GM19035 (cell line): ENCODE data around the gene LRP1.

Experiments used
- ATAC-seq: cut with Tn5 transposase; IDR thresholded peaks from one replicate; pipeline ENCODE4 v1.9.1; 2021; ENCODE audit not compliant: unreplicated experiment

The LRP1 gene

DNA sequence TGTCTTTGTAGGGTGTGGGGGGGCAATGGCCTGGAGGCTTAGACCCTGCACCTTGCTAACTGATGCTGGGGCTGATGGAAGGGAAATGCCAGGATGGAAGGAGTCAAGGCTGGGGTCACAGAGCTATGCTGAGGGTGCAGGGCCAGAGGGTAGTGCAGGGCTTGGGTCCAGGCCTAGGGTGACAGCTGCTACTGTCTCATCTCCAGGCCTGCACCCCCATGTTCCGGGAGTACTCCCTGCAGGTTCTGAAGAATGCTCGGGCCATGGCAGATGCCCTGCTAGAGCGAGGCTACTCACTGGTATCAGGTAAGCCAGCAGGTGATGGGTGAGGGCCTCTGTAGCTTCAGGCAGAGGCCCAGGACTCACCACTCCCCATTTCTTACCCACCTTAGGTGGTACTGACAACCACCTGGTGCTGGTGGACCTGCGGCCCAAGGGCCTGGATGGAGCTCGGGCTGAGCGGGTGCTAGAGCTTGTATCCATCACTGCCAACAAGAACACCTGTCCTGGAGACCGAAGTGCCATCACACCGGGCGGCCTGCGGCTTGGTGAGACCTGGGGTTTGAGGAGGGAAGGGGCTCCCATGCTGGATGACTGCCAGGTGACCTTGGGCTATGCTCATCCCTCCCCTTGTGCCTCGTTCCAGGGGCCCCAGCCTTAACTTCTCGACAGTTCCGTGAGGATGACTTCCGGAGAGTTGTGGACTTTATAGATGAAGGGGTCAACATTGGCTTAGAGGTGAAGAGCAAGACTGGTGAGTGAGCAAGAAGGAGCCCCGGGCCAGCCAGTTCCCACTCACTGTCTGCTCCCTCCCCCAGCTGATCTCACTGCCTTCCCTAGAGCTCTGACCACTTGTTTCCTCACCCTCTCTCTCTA, 105.3 kb downstream of the LRP1 start:
- no peak for ATAC-seq

DNA sequence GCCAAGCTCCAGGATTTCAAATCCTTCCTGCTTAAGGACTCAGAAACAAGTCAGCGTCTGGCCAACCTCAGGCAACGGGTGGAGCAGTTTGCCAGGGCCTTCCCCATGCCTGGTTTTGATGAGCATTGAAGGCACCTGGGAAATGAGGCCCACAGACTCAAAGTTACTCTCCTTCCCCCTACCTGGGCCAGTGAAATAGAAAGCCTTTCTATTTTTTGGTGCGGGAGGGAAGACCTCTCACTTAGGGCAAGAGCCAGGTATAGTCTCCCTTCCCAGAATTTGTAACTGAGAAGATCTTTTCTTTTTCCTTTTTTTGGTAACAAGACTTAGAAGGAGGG, 105.9 kb downstream of the LRP1 start:
- no peak for ATAC-seq

DNA sequence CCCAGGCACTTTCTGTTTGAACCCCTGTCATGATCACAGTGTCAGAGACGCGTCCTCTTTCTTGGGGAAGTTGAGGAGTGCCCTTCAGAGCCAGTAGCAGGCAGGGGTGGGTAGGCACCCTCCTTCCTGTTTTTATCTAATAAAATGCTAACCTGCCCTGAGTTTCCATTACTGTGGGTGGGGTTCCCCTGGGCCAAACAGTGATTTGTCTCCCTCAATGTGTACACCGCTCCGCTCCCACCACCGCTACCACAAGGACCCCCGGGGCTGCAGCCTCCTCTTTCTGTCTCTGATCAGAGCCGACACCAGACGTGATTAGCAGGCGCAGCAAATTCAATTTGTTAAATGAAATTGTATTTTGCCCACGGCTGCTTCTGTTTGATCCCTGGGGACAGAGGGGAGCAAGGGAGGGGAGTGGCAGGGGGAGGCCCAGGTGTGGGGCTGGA, 106.3 kb downstream of the LRP1 start:
- ATAC-seq = no peak

DNA sequence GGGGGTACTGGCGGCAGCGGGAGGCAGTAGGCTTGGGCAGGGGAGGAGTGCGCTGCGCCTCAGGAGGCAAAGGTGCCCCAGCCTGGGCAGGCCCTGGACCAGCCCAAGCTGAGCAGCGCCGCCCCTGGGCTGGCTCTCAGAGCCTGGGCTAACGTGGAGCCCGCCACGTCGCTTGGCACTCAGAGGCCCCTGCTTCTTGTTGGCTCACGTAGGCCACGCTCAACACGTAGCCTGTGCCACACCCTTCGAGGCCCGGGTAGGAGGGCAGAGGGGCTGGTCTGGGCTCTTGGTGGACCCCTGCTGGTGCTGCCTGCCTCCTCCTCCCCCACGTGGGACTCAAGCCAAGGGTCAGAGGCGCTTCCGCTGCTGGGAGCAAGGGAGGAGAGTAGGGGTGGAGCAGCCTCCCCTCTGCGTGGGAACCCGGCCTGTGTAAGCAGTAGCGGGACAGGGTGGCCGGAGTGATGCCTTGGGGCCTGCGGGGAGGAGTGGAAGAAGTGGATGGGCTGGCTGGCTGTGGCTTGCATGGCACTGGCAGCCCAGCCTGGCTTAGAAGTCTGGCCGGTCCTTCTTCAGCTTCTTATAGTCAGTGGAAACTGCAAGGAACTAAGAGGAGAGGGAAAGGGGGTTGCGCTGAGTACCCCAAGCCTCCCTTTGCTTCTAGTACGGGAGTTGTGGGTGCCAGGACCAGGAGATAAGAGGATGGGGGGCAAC, 106.9 kb downstream of the LRP1 start:
- no peak for ATAC-seq

DNA sequence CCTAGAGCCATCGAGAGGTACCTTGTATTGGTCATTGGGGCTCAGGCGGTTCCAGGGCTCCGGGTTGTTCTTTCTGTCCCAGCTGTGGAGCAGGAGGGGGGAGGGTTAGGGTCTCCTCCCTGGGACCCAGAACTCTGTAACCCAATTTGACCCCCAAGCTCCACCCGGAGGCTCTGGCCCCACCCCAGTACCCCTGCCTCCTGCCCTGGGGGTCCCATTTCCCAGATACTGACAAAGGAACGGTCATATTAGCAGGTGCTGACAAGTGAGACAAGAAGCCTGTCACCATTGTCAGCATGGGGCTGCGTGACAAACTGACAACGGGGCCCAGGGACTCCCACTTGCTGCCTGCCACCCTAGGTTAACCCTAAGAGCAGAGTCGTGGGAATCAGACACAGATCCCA, 107.4 kb downstream of the LRP1 start:
- ATAC-seq = no peak

DNA sequence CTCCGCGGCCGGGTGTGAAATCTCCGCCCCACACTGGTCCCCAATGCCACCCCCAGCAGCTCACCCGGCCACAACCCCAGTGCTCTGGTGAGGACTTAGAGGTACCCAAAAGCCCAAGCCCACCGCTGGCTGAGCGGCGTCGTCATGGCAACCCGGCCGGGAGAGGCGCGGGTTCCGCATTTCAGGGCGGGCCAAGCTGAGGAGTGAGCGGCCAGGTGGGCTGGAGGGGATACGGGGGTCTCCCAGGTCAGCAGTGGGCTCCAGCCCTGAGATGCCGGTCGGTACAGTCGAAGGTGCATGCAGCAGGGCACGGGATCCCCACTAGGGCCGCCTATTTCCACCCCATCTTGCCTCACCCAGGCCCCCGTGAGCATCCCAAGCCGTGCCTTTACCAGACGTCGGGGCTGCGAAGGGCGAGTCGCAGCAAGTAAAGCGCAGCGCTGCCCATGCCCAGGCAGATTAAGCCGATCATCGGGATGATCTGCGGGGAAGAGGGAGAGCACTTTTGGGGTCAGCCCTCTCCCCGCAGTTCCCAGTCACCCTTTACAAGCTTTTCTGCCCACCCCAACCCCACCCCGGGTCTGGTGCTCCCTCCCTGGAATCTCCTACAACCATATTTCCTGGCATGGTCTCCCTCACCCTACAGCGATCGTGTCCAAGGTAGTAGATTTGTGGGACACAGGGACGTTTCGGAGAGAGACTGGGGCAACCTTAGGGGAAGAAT, 108.1 kb downstream of the LRP1 start:
- ATAC-seq = no peak

DNA sequence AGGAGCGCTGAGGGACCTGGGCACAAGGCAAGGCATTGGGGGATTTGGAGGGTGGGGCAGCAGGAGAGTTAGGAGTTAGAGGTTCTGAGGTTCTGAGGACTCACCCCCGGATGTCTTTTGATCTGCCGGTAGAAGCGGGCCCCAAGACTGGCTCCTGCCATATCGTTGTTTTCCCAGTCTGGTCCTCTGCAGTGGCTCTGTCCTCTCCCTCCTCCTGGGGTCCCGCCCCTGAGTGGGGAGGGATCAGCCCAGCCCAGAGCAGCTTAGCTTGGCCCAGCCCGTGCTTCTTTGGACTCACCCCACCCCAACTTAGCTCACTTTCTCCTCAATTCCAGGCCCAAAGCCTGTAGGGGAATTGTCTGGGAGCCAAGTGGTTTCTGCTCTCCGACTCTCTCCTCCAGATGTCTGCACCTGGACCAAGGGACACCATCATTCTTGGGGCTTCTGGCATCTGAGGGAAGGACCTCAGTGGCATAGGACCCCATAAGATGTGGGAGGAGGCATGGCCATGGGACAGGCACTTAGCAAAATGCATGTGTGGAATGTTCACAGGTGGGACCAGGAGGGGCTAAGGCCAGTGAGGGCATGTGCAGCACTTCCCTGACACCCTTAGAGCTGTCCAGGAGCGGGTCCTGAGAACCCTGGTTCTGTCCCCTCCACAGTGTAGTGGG, 108.8 kb downstream of the LRP1 start:
- no peak for ATAC-seq

DNA sequence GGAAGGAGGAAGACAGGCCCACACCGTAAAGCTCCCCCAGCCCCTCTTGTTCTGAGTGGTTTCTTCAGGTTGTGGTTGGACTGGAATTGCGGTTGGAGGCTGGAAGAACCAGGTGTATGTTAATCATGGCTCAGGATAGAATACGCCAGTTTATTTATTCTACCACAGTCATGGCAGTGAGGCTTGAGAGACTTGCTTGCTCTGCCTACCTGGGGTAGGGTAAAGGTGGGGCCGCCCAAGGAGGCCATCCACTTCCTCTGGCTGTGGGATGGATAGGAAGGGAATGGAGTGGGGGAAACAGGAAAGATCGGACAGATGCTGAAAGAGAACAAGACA, 109.3 kb downstream of the LRP1 start:
- no peak for ATAC-seq

DNA sequence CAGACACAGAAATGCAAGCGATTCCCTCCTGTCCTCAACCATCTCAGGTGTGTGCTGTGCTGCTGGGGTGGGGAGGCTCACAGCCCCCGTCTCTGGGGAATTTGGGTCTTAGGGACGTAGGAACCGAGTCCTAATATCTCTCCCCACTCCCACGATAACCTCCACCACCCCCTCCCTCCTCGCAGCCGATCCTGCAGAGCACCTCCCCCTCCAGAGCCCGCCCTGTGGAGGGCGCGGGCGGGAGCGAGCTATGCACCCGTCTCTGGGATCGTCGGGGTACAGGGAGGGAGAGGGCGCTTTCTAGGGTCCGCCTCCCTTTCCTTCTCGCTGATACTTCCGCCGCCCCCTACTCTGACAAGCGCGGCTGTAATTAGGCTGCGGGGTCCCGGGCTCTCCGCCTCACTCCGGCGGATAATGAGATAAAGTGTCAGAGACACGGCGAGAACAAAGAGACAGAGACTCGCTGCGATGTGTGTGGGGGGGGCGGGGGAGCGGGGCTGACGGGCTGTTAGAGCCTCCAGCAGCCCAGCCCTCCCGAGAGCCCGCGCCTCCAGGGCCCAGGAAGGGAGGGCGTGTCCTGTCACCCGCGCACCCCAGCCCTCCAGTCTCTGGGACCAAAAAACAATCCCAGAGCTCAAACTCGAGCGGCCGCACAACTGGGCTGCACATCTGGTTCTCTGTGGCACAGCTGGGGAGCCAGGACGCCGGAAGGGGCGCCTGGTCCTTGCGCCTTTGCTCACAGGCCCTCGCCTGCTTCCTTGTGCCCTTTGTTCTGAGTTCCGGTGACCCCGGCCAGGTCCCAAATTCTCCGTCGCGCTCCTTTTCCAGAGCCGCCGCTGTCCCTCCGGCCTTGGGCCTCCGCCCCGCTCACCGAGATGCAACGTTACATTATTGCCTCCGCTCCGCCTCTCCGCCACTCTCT, 109.9 kb downstream of the LRP1 start:
- ATAC-seq = no peak

DNA sequence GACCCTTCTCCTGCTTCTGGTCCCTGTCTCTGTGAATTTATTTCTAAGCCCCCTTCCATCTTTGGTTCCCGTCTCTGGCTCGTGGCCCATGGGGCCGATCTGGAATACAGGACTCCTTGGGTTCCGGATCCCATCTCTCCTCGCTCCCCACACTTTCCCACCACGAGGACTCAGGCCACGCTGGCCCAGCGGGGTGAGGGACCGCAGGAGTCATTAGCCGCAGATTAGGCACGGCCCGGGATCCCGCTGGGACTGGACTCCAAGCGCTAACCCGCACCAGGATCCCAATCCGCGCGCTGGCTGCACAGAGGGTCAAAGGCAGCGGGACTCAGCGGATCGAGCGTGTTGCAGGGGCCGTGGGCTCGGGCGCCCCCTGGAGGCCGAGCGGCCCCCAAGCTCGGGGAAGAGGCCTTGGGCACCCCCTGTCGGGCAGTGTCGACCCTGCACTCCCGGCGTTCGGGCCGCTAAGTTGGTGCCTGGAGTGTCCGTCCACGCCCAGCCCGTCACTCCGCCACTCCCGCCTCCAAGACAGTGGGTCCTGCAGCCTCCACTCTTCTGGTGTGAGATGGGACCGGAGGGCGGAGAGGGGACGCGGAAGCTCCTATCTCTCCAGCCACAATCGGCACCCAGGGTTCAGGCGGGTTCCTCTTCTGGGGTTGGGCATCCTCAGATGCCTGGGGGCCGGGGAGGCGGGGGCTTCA, 110.7 kb downstream of the LRP1 start:
- peak; percentile 53 for ATAC-seq

DNA sequence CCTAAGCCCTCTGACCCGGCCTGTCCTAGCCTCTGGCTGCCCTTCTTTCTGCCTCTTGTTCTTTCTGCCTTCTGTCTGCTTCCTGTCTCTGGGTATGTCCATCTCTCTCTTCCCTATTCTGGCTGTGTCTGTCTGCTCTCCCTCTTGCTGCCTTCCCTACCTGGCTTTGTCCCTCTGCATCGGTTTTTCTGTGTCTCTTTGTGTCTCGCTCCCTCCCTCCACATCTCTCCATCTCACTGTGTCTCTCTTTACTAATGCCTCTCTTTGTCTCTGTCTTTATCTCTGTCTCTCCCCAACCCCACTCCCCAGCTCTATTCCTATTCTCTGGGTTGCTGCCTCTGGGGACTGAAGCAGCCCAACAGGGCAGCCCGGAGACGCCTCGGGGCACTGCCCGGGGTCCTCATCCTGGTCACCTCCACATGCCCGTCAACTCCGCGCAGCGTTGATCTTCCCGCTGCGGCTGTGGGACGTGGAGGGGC, 111.3 kb downstream of the LRP1 start:
- no peak for ATAC-seq

DNA sequence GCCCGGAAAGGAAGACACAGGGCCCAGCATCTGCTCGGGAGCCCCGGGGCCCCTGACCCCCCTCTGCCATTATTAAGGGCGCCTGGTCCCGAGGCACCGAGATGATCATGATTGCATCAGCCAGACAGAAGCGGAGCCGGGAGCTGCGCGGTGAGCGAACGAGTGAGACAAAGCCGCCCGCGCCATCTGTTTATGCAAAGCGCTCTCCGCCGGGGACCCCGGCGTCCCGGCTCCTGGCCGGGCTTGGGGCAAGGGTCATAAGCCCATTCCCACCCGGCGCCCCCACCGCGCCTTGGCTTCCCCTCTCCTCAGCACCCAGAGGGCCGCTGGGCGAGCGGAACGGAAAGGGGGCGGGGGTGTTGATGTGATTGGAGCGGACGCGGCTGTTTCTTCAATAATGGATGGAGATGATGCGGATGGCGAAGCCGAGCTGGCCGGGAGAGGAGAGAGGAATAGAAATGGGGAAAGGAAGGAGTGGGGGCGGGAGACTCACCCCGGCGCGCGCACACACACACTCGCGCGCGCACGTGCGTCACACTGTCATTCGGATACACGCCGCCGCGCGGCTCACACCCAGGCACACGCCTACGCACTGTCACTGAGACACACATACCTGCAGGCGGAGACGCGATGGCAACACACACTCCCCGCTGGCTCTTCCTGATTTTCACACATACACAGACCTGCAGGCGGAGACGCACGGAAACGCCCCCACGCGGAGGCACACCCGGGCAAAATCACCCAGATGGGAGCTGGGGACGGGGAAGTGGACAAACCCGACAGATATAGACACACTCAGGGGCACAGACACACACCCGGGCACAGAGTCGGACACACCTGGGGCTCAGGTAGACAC, 112.0 kb downstream of the LRP1 start:
- no peak for ATAC-seq

DNA sequence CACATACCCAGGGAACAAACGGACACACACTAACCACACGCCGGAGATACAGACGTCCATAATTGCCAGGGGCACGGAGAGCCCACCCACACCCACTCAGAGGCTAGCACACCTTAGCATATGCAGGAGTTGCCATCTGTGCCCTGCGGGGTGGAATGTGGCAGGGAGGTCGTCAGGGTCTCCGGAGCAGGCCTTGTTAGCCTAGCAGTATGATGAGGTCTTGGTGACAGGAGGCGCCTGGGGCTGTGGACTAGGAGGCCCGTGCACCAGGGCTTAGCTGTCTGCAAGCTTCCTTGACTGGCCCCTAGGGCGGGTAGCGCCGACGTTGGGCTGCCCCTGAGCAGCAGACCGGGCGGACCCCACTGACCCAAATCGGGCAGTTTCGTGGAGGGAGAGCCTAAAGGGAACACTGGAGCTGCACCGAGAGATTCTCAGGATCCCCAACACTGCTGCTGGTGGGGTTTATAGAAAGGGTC, 112.7 kb downstream of the LRP1 start:
- ATAC-seq = no peak

DNA sequence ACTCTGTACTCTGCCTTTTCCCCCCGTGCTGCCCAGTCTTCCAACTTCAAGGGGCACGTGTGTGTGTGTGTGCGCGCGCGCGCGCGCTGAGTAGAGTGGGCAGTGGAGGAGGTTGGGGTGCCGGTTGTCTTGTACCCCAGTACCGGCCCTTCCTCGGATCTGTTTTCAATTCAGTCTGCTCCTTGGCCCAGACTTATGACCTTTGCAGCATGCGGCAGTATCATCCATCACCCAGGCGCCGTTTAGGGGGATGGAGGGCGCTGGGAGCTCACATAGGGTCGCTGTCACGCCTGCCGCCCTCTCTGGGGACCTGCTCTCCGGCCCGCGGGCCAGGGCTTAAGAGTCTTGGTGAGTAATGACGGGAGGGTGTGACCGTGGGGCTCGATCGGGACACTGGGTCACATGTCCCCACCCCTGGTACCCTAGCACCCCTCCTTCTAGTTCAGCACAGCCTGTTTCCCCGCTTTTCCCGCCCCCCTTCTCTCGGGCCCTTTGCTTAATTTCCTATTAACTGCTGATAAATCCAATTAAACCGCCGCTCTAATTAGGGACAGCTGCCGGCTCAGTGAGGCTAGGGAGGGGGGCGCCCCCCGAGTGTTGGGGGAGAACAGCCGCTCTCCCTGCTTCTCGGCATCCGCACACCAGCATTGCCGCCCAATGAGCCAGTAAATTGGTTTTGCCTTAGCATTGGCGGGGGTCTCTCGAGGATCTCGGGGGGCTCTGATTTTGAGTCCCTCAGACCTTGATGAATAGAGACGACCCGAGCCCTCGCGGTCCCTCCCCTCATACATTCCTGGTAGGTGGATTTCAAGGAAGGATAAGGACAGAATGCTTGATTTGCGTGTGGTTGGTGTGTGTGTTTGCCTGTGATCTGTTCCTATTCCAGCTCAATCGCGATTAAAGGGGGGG, 113.4 kb downstream of the LRP1 start:
- no peak for ATAC-seq

DNA sequence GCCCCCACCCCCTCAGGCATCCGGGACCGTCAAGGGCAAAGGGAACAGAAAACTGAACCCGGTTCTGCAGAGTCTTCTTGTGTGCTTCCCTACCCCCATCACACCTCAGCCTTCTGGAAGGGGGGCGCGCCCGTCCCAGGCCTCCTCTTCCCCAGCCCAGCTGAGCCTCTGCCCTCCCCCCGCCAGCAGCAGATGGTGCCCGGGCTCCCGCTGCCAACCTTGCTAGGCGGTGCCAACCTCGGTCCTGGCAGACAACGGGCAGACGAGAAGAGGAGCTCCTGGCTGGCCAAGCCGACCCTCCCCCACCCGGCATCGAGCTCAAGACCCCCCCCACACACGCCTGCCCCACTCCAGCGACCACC, 114.0 kb downstream of the LRP1 start:
- ATAC-seq = no peak

DNA sequence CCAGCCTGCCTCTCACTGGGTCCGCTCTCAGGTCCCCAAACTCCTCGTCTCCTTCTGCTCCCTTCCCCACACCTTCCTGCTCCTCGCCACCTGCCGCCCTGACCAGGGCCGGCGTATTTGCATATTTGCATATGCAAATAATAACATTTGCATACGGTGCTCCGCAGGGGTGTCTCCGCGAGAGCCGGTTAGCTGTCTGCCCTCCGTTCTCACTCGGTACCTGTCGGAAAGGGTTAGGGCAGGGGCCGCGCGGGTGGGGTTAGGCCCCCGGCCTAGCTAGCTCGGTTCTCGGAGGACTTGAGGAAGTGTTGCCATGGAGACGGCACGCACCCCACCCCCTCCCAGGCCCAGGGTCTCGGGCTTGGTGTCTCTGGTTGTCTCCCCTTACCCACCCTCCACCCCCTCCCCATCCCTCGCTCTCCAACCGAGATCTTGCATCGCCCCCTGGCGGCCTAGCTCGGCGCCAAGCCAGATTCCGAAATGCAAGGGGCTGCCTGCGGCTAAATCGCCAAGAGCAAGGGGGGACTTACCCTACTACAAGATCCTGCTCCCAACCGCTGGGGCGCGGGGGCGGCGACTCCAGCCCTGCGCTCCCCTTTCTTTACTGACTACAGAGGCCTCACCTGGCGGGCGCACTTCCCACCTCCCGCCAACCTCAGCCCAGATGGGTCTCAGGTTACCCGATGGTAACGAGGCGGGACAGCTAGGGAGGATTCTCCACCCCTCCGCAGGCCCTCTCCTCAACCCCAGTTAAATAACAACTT, 114.6 kb downstream of the LRP1 start:
- peak; percentile 42 for ATAC-seq
